H54 (cell line): ENCODE results near the gene PCAT6.
"Not testable (repeated sequence)": the region's sequence is repeated elsewhere in the genome, so short reads cannot be mapped to it uniquely, and the experiment has no call there.

Experiments used
- DNase-seq: peaks from one replicate; pipeline ENCODE4 v3.0.0; 2011; ENCODE audit warnings: low spot score, mixed read lengths; ENCODE audit not compliant: insufficient read length
- FAIRE-seq: peaks from 3 replicates; lab custom pipeline; 2011; peaks lifted over from hg19 to GRCh38; lab: Jason Lieb, UNC
- POLR2A ChIP-seq: IDR thresholded peaks from 2 replicates; pipeline ENCODE4 v1.6.1; 2011; ENCODE audit warnings: low read depth, mild to moderate bottlenecking, low read length

The PCAT6 gene

GRCh38 chr1:202812176-202813026 lies 1.6 kb downstream of the PCAT6 start:
- no peak for TF ChIP-seq POLR2A
- DNase-seq (no peak), FAIRE-seq (no peak)

- TF ChIP-seq POLR2A: no peak
- FAIRE-seq (no peak), DNase-seq (no peak)
Measured at GRCh38 chr1:202815120-202815519, 4.4 kb downstream of the PCAT6 start.

- no peak for FAIRE-seq
- TF ChIP-seq POLR2A: no peak
- DNase-seq: no peak
Measured at GRCh38 chr1:202818819-202819218, 8.1 kb downstream of the PCAT6 start.

- DNase-seq: no peak
- FAIRE-seq: no peak
- TF ChIP-seq POLR2A: no peak
Measured at GRCh38 chr1:202821467-202821866, 10.7 kb downstream of the PCAT6 start.

GRCh38 chr1:202825748-202826147 lies 15.0 kb downstream of the PCAT6 start:
- no peak for TF ChIP-seq POLR2A
- FAIRE-seq: no peak

DNA sequence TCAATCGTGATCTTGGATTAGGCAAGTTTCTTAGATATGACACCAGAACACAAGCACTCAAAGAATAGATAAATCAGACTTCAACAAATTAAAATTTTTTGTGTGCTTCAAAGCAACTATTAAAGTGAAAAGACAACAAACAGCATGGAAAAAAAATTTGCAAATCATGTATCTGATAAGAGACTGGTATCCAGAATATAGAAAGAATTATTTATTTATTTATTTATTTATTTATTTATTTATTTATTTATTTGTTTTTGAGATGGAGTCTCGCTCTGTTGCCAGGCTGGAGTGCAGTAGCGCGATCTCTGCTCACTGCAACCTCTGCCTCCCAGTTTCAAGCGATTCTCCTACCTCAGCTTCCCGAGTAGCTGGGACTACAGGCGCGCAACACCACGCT lies 18.5 kb downstream of the PCAT6 start:
- not testable (repeated sequence) for FAIRE-seq, DNase-seq

More at GRCh38 chr1:202825748-202826147, 15.0 kb downstream of the PCAT6 start:
- no peak for DNase-seq

GRCh38 chr1:202831906-202832305 lies 21.2 kb downstream of the PCAT6 start:
- no peak for DNase-seq
- TF ChIP-seq POLR2A: no peak
- FAIRE-seq: no peak

- TF ChIP-seq POLR2A: no peak
- FAIRE-seq (no peak), DNase-seq (no peak)
Measured at GRCh38 chr1:202834771-202835547, 24.2 kb downstream of the PCAT6 start.

DNA sequence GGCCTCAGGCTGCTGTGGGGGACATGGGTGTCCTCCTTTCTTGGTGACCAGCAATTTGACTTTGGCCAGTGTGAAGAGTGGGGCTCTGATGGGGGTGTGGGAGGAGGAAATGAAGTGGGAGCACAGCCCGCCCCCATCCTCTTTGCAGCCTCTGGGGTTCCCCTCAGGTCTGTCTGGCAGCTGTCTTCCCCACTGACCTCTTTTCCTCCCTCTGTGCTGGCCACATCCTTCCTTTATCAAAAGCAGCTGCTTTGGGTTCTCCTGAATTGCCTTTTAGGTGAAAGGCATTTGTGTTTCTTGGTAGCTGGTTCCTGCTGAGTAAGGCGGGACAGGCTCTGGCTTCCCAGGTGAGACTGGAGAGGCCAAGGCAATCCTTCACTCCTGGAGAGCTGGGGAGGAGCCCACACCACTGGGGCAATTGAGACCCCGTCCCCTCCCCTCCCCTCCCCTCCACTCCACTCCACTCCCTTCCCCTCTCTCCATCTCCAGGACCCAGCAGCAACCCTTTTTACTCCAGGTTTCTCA lies 24.9 kb downstream of the PCAT6 start:
- DNase-seq: no peak
- no peak for TF ChIP-seq POLR2A
- no peak for FAIRE-seq

GRCh38 chr1:202836623-202837403 lies 26.1 kb downstream of the PCAT6 start:
- DNase-seq (no peak), FAIRE-seq (no peak)
- TF ChIP-seq POLR2A: no peak

DNA sequence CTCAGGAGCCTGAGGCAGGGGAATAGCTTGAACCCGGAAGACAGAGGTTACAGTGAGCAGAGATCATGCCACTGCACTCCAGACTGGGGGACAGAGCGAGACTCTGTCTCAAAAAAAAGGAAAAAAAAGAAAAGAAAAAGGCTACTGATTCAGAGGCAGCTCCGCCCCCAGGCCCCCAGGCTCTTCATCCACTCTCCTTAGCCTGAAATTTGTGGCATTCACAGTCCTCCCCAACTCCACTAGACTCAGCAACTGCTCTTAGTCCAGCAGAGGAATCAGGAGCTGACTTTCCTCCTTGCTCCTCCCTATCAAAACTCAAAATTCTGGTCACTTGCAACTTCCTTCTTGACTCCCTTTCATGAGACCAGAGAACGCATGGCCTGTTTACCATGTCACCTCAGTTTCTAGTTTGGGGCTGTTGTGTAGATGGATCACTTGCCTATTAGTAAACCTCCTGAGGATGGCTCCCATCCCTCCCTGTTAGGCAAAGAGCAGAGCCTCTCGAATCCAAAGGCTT lies 27.1 kb downstream of the PCAT6 start:
- no peak for DNase-seq
- FAIRE-seq: no peak
- TF ChIP-seq POLR2A: no peak

GRCh38 chr1:202843081-202843480 lies 32.3 kb downstream of the PCAT6 start:
- FAIRE-seq (no peak), DNase-seq (no peak)
- TF ChIP-seq POLR2A: no peak

GRCh38 chr1:202844259-202844658 lies 33.5 kb downstream of the PCAT6 start:
- FAIRE-seq: no peak
- no peak for TF ChIP-seq POLR2A
- DNase-seq: no peak
